Glomerular visceral epithelial cell (primary cell): ENCODE measurements around the gene PFDN2.

Experiments
- DNase-seq: peaks from one replicate; pipeline ENCODE4 v3.0.0-alpha.2; 2016; ENCODE audit errors: extremely low spot score

The PFDN2 gene

GRCh38 chr1:161099090-161099802, 18.6 kb downstream of the PFDN2 start:
- no peak for DNase-seq

DNA sequence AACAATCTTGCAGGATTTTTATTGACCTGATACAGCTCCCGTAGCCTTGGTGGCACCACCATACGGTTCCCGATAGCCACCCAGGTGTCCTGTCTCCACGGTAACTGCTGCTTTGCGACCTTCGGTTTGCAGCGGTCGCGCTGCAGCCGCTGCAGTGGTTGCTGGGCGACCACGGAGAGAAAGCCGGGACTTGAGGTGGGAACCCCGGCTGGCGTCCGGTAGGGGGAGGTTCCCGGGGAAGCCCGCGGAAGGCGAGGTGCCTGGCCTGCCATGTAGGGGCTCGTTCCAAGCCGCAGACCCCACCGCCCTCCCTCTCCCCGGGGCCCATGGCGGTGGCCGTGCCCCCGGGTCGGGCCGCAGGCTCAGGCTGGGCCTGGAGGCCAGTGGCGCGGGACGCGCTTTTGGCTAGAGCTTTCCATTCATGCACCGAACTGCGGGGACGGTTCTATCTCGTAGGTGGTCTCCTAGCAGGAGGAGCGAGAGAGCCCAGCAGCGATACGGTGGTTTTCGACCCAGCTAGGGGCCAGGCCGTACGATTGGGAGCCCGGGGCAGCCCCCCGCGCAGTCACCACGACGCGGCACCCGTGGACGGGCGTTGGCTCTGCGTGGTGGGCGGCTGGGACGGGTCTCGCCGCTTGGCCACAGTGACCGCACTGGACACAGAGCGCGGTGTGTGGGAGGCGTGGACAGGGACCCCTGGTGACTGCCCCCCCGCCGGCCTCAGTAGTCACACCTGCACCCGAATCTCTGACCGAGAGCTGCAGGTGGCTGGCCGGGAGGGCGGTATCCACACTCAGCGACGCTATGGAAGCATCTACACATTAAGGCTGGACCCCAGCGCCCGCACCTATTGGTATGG, 19.4 kb downstream of the PFDN2 start, which contains the start of gene KLHDC9:
TSS of gene KLHDC9 (plus strand) at position 152 of the 859 bp plus-strand sequence. CDS start at position 327, 175 bp downstream.
- DNase-seq, result peak; percentile 68

DNA sequence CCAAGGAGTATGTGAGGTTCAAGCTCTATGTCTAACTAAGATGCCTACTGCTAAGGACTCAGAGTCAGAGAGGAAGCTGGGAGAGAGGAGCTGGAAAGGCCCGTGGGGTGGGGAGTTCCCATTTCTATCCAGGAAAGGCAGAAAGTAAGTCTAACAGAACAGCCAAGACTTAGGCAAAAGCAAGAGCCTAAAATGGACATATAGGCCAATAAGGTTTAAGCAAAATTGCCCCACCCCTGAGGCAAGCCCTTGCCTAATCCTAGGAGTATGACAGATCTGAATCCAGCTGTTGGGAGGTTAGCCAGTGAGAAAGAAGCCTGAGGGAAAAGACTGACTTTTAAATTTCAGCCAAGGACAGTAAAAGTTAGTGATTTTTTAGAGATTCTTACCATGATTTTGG, 21.3 kb downstream of the PFDN2 start:
- DNase-seq, result no peak

GRCh38 chr1:161096015-161096414, 21.8 kb downstream of the PFDN2 start:
- DNase-seq, result no peak

DNA sequence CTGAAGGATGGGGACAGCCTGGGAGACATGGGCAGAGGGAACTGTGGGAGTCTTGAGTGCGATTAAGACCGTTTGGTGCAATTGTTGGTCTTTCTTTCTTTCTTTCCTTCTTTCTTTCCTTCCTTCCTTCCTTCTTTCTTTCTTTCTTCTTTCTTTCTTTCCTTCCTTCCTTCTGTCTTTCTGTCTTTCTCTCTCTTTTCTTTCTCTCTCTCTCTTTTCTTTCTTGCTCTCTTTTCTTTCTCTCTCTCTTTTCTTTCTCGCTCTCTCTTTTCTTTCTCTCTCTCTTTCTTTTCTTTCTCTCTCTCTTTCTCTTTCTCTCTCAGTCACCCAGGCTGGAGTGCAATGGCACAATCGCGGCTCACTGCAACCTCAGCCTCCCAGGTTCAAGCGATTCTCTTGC, 22.6 kb downstream of the PFDN2 start:
- no peak for DNase-seq

DNA sequence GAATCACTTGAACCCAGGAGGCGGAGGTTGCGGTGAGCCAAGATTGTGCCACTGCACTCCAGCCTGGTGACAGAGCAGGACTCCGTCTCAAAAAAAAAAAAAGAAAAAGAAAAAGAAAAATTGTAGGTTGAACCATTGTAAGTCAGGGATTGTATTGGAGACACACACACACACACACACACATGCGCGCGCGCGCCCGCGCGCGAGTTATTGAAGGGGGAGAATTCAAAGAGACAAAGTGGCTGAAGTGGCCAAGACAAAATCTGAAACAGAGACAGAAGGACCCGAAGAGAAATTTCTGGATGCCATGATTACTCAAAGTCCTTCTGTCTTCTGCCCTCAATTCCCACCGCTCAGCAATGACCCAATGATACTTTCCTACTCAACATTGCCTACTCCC, 23.4 kb downstream of the PFDN2 start:
- DNase-seq, result no peak

- DNase-seq, result peak; percentile 30
Measured at GRCh38 chr1:161092621-161093028, 25.2 kb downstream of the PFDN2 start.

DNA sequence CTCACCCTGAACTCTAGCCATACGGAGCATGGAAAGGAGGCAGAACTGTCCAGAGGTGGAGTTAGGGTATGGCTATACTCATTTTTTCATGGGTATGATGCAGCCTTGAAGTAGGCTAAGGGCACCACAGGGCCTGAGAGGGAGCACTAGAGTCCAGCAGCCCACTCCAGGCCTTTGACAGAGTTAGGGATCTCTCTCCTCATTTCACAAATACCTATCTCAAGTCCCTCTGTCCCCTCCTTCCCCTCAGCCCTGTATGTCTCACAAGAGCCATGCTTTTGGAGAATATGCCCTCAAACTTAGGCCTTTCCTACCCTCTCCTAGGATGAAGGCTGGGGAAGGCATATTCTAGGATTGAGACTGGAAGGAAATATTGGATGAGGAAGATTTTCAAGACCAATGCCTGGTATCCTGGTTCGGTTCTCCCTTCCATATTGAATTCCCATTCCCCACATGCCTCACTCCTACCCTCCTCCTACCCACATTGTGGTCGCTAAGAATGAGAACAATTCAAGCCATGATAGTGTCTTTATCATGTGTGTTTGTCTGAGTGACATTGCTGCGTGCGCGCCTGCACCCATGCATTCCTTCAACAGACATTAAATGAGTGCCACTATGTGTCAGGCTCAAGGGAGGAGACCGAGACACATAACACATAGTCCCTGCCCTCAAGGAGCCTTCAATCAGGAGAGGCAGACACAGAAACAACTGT, 25.9 kb downstream of the PFDN2 start:
- no peak for DNase-seq

DNA sequence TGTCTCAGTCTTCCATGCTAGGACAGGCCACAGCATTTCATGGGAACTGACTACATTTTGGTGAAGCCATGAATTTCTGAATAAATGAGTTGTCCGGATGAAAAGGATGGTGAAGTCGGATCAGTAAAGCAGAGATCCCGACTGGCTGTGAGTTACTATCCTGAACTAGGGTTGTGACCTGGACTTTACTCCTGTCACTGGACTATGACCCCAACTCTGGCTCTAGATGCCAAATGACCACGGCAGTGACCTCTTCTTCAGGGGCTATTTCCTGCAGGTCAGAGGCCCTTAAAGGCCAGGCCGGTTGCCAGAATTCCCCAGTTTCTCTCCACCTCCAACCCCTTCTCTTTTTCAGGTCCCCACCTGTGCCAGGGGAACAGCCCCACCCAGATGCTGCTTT, 26.7 kb downstream of the PFDN2 start:
- no peak for DNase-seq

GRCh38 chr1:161090617-161091016, 27.2 kb downstream of the PFDN2 start:
- DNase-seq, result no peak

- DNase-seq, result no peak
Measured at GRCh38 chr1:161089938-161090337, 27.9 kb downstream of the PFDN2 start.

- DNase-seq, result no peak
Measured at GRCh38 chr1:161089251-161089924, 28.4 kb downstream of the PFDN2 start, which contains the start of gene NECTIN4. Gene NECTIN4 (minus strand): TSS chr1:161089558. CDS start chr1:161089296, 262 bp downstream.

- DNase-seq, result peak; percentile 58
Measured at GRCh38 chr1:161088587-161089110, 29.2 kb downstream of the PFDN2 start.

- no peak for DNase-seq
Measured at GRCh38 chr1:161086457-161086856, 31.4 kb downstream of the PFDN2 start.

- DNase-seq, result peak; percentile 24
Measured at GRCh38 chr1:161085165-161085564, 32.7 kb downstream of the PFDN2 start.

DNA sequence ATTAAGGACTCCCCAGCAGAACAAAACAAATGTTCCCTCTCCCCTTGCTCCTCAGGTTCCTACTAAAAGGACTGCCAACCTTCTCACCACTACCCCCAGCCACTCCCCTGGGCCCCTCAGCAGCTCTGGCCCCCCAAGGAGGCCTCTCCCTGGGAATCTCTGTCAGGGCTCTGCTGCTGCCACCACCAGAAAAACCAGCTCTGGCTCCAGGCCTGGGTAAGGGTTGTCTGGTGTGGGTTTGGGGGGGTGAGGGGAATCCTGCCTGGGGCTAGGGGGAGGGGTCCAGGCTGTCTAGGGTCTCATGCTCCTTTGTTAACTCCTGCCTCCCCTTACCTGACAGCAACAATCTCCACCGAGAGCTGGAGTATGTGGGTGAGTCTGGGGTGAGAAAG, 33.2 kb downstream of the PFDN2 start:
- no peak for DNase-seq

DNA sequence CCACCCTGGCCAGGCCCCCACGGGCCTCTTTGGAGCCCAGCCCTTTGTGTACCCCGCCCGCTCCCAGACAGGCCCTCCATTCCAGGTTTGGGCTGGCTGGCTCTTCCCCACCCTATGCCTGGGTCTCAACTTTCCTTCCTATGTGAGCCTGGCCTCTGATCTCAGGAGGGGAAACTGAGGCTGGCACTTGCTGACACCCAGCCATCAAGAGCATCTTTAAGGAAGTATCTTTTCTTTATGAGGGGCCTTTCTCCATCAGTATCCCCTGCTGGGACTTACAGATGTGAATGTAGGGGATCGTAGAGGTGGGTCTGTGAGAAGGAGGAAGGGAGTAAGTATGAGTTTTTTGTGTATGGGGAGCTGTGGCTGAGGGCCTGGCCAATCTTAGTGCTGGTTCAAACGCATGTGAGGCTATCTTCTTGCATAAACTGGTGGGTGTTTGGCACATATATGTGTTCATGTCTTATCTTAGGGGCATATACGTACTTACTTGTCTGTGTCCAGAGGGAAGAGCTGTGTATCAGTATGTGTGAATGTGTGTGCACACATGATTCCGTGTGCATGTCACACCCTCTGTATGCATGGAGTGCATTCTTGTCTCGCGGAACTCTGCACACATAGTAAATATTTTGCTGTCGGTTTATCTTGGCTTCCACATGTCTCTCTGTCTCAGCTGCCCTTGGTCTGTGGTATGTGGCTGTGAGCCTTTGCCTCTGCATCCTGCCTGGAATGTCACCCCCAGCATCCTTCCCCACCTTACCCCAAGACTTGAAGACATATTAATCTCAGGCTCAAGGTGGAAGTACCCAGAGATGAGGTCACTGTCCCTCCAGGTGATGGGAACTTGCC, 33.9 kb downstream of the PFDN2 start:
- DNase-seq, result peak; percentile 25

- peak; percentile 90 for DNase-seq
Measured at GRCh38 chr1:161082996-161083747, 34.7 kb downstream of the PFDN2 start.

- no peak for DNase-seq
Measured at GRCh38 chr1:161082483-161082882, 35.4 kb downstream of the PFDN2 start.

DNA sequence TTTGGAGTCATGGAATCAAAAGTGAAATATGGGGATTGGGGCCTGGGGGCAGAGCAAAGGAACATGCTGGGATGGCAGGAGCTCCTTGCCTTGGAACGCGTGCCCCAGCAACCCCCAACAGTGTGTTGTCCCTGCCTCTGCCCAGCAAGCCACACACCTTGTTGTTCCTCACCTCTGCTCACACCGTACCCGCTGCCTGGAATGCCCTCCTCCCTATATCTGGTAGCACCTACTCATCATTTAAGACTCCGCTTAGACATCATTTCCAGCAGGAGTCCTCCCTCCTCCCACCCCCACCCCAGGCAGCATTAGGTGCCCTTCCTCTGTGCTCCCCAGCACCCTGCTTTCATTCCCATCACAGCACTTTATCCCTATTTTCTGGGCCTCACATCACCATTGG, 36.3 kb downstream of the PFDN2 start:
- no peak for DNase-seq
